PC-3 (cell line): ENCODE results near the gene SEC14L6. TPM values are rescaled to one million over a fixed set of nuclear protein-coding genes. Genes with fewer than 3 reads are reported as not detected.

Experiments
- ATAC-seq: fragments of 200-7000 bp; cut with Tn5 transposase; 2 replicates; pipeline ENCODE4 v1.9.1; 2020; ENCODE audit warnings: mild to moderate bottlenecking, moderate library complexity
- BruUV-seq: library from RNA; stranded (reverse); fragments of 400-500 nt; replicated peaks from 2 replicates; lab custom pipeline; 2021; lab: Mats Ljungman, UMichigan
- CTCF ChIA-PET: fragments of 300-600 bp; sonication (Branson Sonifier 250); formaldehyde crosslinking; loops from one replicate; lab custom pipeline; 2022; ENCODE audit warnings: antibody characterized with exemption; lab: Charles Lee
- POLR2A ChIA-PET: fragments of 300-600 bp; sonication (Branson Sonifier 250); formaldehyde crosslinking; loops from one replicate; lab custom pipeline; 2022; ENCODE audit warnings: antibody characterized with exemption; ENCODE audit not compliant: unreplicated experiment; lab: Charles Lee
- DNase-seq: peaks from one replicate; pipeline ENCODE4 v3.0.0-alpha.2; 2015
- H2AFZ ChIP-seq: fragments of 300-600 bp; sonication (generic); 2 replicates; pipeline ENCODE4 v1.6.0; 2016; ENCODE audit warnings: antibody characterized with exemption, low read length
- H3F3A ChIP-seq: fragments of 300-600 bp; sonication (generic); one replicate; pipeline ENCODE4 v1.6.0; 2017; ENCODE audit warnings: antibody characterized with exemption, low read length, control low read depth, mild to moderate bottlenecking; ENCODE audit not compliant: unreplicated experiment
- H3K27ac ChIP-seq: fragments of 300-600 bp; sonication (generic); 2 replicates; pipeline ENCODE4 v1.5.1; 2016; ENCODE audit warnings: mild to moderate bottlenecking, low read length
- H3K27me3 ChIP-seq: fragments of 300-600 bp; sonication (generic); 2 replicates; pipeline ENCODE4 v1.6.1; 2016; ENCODE audit warnings: low read length, mixed read lengths
- H3K36me3 ChIP-seq: fragments of 300-600 bp; sonication (generic); 2 replicates; pipeline ENCODE4 v1.6.1; 2016; ENCODE audit warnings: low read depth, mixed run types, low read length, mixed read lengths
- H3K4me1 ChIP-seq: fragments of 300-600 bp; sonication (generic); 2 replicates; pipeline ENCODE4 v1.5.1; 2016; ENCODE audit warnings: low read length; ENCODE audit not compliant: insufficient read depth
- H3K4me2 ChIP-seq: fragments of 300-600 bp; sonication (generic); 2 replicates; pipeline ENCODE4 v1.6.0; 2016; ENCODE audit warnings: low read length
- H3K4me3 ChIP-seq: fragments of 300-600 bp; sonication (generic); 2 replicates; pipeline ENCODE4 v1.5.1; 2016; ENCODE audit warnings: mild to moderate bottlenecking, low read length, mixed read lengths
- H3K79me2 ChIP-seq: fragments of 300-600 bp; sonication (generic); 2 replicates; pipeline ENCODE4 v1.6.1; 2017; ENCODE audit warnings: low read length, mixed read lengths
- H3K9ac ChIP-seq: fragments of 300-600 bp; sonication (generic); 2 replicates; pipeline ENCODE4 v1.6.0; 2016; ENCODE audit warnings: mild to moderate bottlenecking, low read length
- H3K9me2 ChIP-seq: fragments of 300-600 bp; sonication (generic); replicated peaks from 2 replicates; pipeline ENCODE4 v1.6.1; 2016; ENCODE audit warnings: mixed run types, low read length, mixed read lengths
- H3K9me3 ChIP-seq: fragments of 300-600 bp; sonication (generic); 2 replicates; pipeline ENCODE4 v1.6.1; 2016; ENCODE audit warnings: low read length, mixed read lengths
- H4K20me1 ChIP-seq: fragments of 300-600 bp; sonication (generic); 2 replicates; pipeline ENCODE4 v1.6.1; 2016; ENCODE audit warnings: low read length, mixed read lengths
- CTCF ChIP-seq: fragments of 300-600 bp; sonication (generic); conservative IDR thresholded peaks from 2 replicates; pipeline ENCODE4 v1.5.1; 2017; ENCODE audit warnings: antibody characterized with exemption, low read depth, mild to moderate bottlenecking, low read length
- EZH2 ChIP-seq: fragments of 300-600 bp; sonication (generic); IDR thresholded peaks from one replicate; pipeline ENCODE4 v1.6.1; 2017; ENCODE audit warnings: antibody characterized with exemption, mild to moderate bottlenecking, low read length; ENCODE audit not compliant: unreplicated experiment
- EZH2phosphoT487 ChIP-seq: fragments of 300-600 bp; sonication (generic); IDR thresholded peaks from 2 replicates; pipeline ENCODE4 v1.6.1; 2018; ENCODE audit warnings: mild to moderate bottlenecking, antibody characterized with exemption, low read length, borderline replicate concordance
- intact Hi-C: fragments of 100-400 bp; cut with micrococcal nuclease; formaldehyde crosslinking; loops from 2 replicates; pipeline ENCODE4 v1.9.0; 2023
- total RNA-seq: library from RNA; depleted of rRNA; stranded (reverse); fragments of >200 nt; gene quantifications from 2 replicates; pipeline ENCODE4 v1.2.3, GENCODE V29; 2014

Gene SEC14L6
- total RNA-seq, 1 experiment from 2014 or later = not detected

GRCh38 chr22:30514252-30514651 is 32.3 kb downstream of the SEC14L6 start:
- no peak for TF ChIP-seq EZH2phosphoT487
- no peak for TF ChIP-seq EZH2
- no peak for TF ChIP-seq CTCF
- no peak overlapping the region for H3K27ac ChIP-seq
- H3K4me1 ChIP-seq = no peaks in the 10 kb centered on the region
- no peak overlapping the region for H3K9ac ChIP-seq
- H3K36me3 ChIP-seq = no peaks in the 10 kb centered on the region
- H3K9me3 ChIP-seq = no peaks in the 10 kb centered on the region
- no peak overlapping the region for H3K4me3 ChIP-seq
- H3K4me2 ChIP-seq = no peak overlapping the region
- BruUV-seq = no TSS peak
- CTCF ChIA-PET = no interaction called here
- POLR2A ChIA-PET = no interaction called here
- H4K20me1 ChIP-seq = no peaks in the 10 kb centered on the region
- DNase-seq (no peak), ATAC-seq (no peak)
- no peaks in the 10 kb centered on the region for H3K27me3 ChIP-seq
- H3F3A ChIP-seq = no peaks in the 10 kb centered on the region
- no peaks in the 10 kb centered on the region for H3K79me2 ChIP-seq
- no peak overlapping the region for H2AFZ ChIP-seq
- H3K9me2 ChIP-seq = no peaks in the 10 kb centered on the region
- intact Hi-C loops = no loop called here

GRCh38 chr22:30513462-30513861 is 33.1 kb downstream of the SEC14L6 start:
- H3K36me3 ChIP-seq = no peaks in the 10 kb centered on the region
- no peak overlapping the region for H3K4me2 ChIP-seq
- no peak for DNase-seq
- no TSS peak for BruUV-seq
- no peak overlapping the region for H2AFZ ChIP-seq
- H3K4me1 ChIP-seq = no peaks in the 10 kb centered on the region
- no peak overlapping the region for H3K9ac ChIP-seq
- no peaks in the 10 kb centered on the region for H4K20me1 ChIP-seq
- H3K4me3 ChIP-seq = no peak overlapping the region
- no peaks in the 10 kb centered on the region for H3K9me2 ChIP-seq
- POLR2A ChIA-PET = no interaction called here
- TF ChIP-seq CTCF (no peak), EZH2phosphoT487 (no peak), EZH2 (no peak)
- H3F3A ChIP-seq = no peaks in the 10 kb centered on the region
- intact Hi-C loops = no loop called here
- no peak overlapping the region for H3K27ac ChIP-seq
- CTCF ChIA-PET = no interaction called here
- H3K27me3 ChIP-seq = no peaks in the 10 kb centered on the region
- no peaks in the 10 kb centered on the region for H3K79me2 ChIP-seq
- no peaks in the 10 kb centered on the region for H3K9me3 ChIP-seq
- no peak for ATAC-seq

- no peaks in the 10 kb centered on the region for H4K20me1 ChIP-seq
- H3K79me2 ChIP-seq = no peaks in the 10 kb centered on the region
- no peak overlapping the region for H3K4me3 ChIP-seq
- no peak overlapping the region for H2AFZ ChIP-seq
- POLR2A ChIA-PET = no interaction called here
- no peaks in the 10 kb centered on the region for H3K9me3 ChIP-seq
- ATAC-seq = no peak
- DNase-seq = no peak
- no peaks in the 10 kb centered on the region for H3K27me3 ChIP-seq
- no TSS peak for BruUV-seq
- no peak overlapping the region for H3K9ac ChIP-seq
- TF ChIP-seq EZH2phosphoT487 (no peak), EZH2 (no peak), CTCF (no peak)
- no peaks in the 10 kb centered on the region for H3K4me1 ChIP-seq
- no peaks in the 10 kb centered on the region for H3K36me3 ChIP-seq
- H3K9me2 ChIP-seq = no peaks in the 10 kb centered on the region
- intact Hi-C loops = no loop called here
- CTCF ChIA-PET = no interaction called here
- H3F3A ChIP-seq = no peaks in the 10 kb centered on the region
- no peak overlapping the region for H3K27ac ChIP-seq
- no peak overlapping the region for H3K4me2 ChIP-seq
These were observed 34.6 kb downstream of the SEC14L6 start for GRCh38 chr22:30511911-30512310.
